ENCODE results near the gene BAG1.

BAG1 gene

GRCh38 chr9:33277484-33277883, 13.0 kb upstream of the BAG1 start:
- in situ Hi-C loops (cut with HindIII; ENCODE audit: low sequenced_read_pairs) = loop anchor here (10.0 kb wide), 1 partner anchor 127 kb away; the partner anchor contains the start of gene AQP7

- in situ Hi-C loops (cut with HindIII; ENCODE audit: low sequenced_read_pairs) = loop anchor here (10.0 kb wide), 1 partner anchor 131 kb away; the partner anchor contains the start of gene AQP7
Measured at GRCh38 chr9:33273972-33274328, 9.4 kb upstream of the BAG1 start.

DNA sequence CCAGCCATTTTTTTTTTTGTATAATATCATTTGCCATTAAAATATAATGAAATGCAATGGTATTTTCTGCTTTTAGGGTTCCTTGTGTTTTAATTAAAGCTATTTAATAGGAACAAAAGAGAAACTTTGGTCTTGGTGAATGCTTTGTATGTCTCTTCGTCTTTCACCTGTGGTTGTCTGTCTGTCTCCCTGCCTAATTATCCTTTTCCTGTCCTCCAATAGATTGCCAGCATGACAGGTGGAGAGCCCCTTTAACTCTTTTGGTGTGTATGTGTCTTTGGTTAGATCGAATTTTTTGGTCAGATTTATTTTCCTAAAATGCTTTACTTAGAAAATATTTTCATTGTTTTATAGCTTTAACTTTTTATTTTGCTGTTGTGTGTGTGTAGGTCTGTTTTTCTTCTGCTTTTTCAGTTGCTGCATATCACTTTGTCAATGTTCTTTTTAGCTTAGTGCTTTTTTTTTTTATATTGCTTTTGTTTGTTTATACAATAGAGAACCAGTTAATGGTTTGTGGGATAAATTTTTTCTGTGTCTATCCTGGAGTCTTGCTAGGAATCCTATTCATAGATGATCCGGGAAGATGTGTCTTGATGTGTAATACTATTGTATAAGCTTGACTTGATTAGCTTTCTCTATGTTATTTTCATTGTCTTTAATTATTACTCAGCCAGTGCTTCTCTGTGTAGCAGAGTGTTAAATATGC, 8.9 kb upstream of the BAG1 start:
- in situ Hi-C loops (cut with HindIII; ENCODE audit: low sequenced_read_pairs) = loop anchor here (10.0 kb wide), 1 partner anchor 131 kb away; the partner anchor contains the start of gene AQP7

GRCh38 chr9:33272061-33272460, 7.6 kb upstream of the BAG1 start:
- in situ Hi-C loops (cut with HindIII; ENCODE audit: low sequenced_read_pairs) = loop anchor here (10.0 kb wide), 1 partner anchor 133 kb away; the partner anchor contains the start of gene AQP7

DNA sequence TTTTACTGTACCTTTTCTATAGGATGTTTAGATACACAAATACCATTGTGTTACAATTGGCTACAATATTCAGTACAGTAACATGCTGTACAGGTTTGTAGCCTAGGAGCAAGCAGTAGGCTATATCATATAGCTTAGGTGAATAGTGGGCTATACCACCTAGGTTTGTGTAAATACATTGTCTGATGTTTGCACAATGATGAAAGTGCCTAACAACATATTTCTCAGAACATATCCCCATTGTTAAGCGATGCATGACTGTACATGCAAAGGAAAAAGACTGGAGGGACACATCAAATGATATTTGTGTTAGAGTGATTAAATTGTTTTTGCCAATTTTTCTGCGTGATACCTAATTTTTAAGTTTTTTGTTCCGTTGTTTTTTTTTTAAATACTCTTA, 5.6 kb upstream of the BAG1 start:
- in situ Hi-C loops (cut with HindIII; ENCODE audit: low sequenced_read_pairs) = loop anchor here (10.0 kb wide), 1 partner anchor 135 kb away; the partner anchor contains the start of gene AQP7

DNA sequence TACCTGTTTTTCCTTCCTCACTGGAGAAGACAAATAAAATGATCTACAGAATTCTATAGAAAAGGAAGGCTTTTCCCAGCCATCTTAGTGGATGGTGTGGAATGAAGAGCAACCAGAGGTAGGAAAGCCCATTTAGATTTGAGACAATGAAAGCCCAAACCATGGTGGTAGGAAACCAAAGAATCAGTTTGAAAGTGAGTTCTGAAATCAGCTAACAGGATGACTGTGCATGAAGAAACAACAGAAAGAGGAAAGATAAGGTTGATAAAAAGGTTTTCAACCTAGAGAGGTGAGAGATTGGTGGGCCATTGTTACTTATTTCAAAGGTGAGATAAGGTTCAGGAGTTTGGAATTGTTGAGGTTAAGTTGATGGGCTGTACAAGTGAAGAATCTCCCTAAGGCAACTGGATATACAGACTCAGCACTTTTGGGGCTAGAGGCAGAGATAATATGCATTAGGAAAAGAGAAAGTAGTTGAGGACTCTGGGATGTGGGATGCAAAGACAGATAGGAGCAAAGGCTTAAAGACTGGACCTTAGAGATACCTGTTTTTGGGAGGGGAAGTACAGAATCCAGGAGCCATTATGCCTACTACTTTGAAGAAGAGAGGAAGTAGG, 2.8 kb upstream of the BAG1 start:
- in situ Hi-C loops (cut with HindIII; ENCODE audit: low sequenced_read_pairs) = no loop called here

DNA sequence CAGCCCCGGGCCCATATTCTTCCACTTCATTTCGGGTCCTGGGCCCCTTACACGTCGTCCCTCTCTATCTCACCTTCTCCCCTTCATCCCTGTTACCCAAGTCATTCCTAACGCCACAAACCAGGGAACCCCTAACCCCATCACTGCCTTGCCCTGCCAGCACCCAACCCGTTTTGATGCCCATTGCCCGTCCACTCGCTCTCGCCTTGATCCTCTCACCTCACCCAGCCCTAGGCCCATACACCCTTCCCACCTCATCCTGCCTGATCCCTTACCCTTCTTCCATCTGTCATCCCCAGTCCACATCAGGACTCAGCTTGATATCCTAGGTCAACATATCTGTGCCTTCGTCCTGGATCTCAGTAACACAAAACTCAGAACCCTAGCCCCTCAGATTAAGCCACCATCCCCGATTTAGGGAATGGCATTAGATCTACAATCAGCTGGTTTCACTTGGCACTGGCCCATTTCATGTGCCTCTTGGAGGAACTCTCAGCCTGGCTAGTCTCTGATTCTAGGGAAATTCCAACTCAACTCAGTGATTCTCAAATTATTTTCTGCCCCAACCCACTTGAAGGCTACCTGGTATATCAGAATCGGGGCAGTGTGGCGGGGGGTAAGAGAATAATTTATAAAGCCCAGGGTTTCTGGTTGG, 830 bp upstream of the BAG1 start:
- in situ Hi-C loops (cut with HindIII; ENCODE audit: low sequenced_read_pairs) = no loop called here

DNA sequence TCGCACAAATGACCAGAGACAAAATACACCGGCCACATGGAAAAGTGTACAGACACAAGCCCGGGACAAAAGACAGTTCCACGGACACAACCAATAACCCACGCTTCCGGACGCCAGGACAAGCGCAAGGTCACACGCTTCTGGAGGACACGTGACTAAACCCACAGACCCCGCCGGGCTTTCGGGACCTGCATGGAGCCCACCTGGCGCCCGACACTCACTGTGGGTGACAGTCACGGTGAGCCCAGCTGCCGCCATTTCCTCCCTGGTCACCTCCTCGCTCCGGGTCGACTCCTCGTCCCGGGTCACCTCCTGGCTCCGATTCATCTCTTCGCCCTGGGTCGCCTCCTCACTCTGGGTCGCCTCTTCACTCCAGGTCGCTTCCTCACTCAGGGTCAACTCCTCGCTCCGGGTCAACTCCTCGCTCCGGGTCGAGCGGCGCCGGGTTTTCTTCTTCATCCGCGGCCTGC, 470 bp downstream of the BAG1 start:
- in situ Hi-C loops (cut with HindIII; ENCODE audit: low sequenced_read_pairs) = no loop called here

DNA sequence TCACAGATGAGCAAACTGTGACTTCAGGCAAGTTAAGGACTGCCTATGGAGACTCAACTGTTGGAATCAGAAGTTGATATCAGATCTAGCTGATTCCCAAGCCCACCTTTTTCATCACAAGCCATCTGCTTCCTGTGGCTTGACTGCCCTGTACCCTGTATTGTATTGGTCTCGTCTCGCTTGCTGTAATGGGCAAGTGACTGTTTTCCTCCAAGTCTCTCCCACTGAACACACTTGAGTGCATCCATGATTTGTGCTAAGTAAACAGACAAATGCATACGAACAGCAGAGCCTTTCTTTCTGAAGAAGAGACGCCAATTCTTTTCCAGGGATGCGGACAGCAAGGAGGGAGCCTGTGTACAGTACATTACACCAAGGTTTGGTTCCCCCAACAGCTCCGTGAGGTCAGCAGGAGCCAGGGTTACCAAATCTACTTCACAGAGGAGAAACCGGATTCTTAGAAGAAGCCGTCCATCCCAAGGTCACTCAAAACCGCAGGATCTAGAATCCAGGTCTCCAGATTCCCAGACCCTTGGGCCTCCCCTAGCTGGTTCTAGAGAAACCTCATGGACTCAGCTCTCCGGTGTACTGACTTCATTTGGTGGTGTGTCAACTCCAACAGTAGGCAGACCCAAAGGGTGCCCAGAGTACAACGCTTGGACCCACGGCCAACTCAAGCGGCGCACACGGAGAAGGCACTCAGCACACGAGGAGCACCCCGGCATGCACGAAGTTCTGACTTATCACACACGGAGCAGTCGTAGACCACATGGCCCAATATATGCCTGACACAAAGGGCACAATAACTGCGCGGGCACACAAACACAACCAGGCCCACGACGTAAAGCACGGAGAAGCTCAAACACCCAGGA, 1.1 kb downstream of the BAG1 start:
- in situ Hi-C loops (cut with HindIII; ENCODE audit: low sequenced_read_pairs) = no loop called here

GRCh38 chr9:33260372-33260771, 4.1 kb downstream of the BAG1 start:
- in situ Hi-C loops (cut with HindIII; ENCODE audit: low sequenced_read_pairs) = no loop called here

GRCh38 chr9:33257276-33257675, 7.2 kb downstream of the BAG1 start:
- in situ Hi-C loops (cut with HindIII; ENCODE audit: low sequenced_read_pairs) = no loop called here

GRCh38 chr9:33256236-33256635, 8.3 kb downstream of the BAG1 start:
- in situ Hi-C loops (cut with HindIII; ENCODE audit: low sequenced_read_pairs) = no loop called here

DNA sequence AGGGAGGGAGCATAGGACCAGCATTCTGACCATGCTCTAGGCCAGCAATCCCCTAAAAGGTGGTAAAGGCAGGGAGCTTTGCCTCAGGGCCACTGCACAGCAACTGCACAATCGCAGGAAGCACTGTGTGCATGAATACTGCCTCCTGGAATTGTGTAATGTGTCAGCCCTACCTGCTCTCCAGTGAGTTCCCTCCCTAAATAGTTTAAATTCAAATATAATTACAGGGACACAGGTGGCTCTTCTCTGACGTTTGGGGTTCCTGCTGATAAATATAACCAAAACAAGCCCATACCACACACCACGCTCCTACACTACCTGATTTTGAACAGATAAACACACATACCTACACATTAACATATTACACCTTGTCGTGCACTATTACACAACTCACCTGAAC, 9.0 kb downstream of the BAG1 start:
- in situ Hi-C loops (cut with HindIII; ENCODE audit: low sequenced_read_pairs) = no loop called here

GRCh38 chr9:33255014-33255413, 9.5 kb downstream of the BAG1 start:
- in situ Hi-C loops (cut with HindIII; ENCODE audit: low sequenced_read_pairs) = no loop called here

GRCh38 chr9:33254211-33254610, 10.3 kb downstream of the BAG1 start:
- in situ Hi-C loops (cut with HindIII; ENCODE audit: low sequenced_read_pairs) = no loop called here

GRCh38 chr9:33250458-33250995, 14.0 kb downstream of the BAG1 start:
- in situ Hi-C loops (cut with HindIII; ENCODE audit: low sequenced_read_pairs) = no loop called here

GRCh38 chr9:33249983-33250382, 14.5 kb downstream of the BAG1 start:
- in situ Hi-C loops (cut with HindIII; ENCODE audit: low sequenced_read_pairs) = no loop called here

GRCh38 chr9:33249087-33249658, 15.3 kb downstream of the BAG1 start:
- in situ Hi-C loops (cut with HindIII; ENCODE audit: low sequenced_read_pairs) = no loop called here

DNA sequence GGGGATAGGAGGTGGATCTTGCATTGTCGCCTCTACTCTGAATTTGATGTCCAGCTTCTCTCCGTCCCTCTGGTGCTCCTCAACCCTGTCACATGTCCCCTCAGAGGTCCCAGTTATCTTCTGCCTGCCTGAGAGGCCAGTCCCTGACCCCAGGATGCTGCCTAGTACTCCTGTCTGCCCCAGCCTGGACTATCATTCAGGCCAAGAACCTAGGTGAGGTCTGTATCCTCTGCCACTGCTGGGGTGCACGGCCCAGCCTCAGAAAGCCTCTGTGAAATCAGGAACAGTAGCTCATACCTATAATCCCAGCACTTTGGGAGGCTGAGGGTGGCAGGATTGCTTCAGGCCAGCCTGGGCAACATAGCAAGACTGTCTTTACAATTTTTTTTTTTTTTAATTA, 15.9 kb downstream of the BAG1 start:
- in situ Hi-C loops (cut with HindIII; ENCODE audit: low sequenced_read_pairs) = no loop called here

GRCh38 chr9:33246269-33246860, 18.1 kb downstream of the BAG1 start:
- in situ Hi-C loops (cut with HindIII; ENCODE audit: low sequenced_read_pairs) = no loop called here

Measured in DLD1 (cell line).